RWPE2 (cell line): ENCODE measurements around the gene LHFPL2.

ENCODE experiments used
- ATAC-seq: fragments of 200-7000 bp; cut with Tn5 transposase; 3 replicates; pipeline ENCODE4 v1.9.1; 2021; ENCODE audit warnings: low read depth
- DNase-seq: peaks from one replicate; pipeline ENCODE4 v3.0.0-alpha.2; 2020; ENCODE audit warnings: low spot score
- H3K27ac ChIP-seq: fragments of 450-650 bp; 2 replicates; pipeline ENCODE4 v1.5.1; 2017; ENCODE audit warnings: mild to moderate bottlenecking; ENCODE audit not compliant: poor library complexity, severe bottlenecking
- H3K27me3 ChIP-seq: fragments of 250-450 bp; sonication (Bioruptor Pico); 2 replicates; pipeline ENCODE4 v1.5.1; 2021; ENCODE audit warnings: mild to moderate bottlenecking, moderate library complexity; ENCODE audit not compliant: insufficient read depth, poor library complexity, severe bottlenecking
- H3K36me3 ChIP-seq: fragments of 250-450 bp; sonication (Bioruptor Pico); 2 replicates; pipeline ENCODE4 v1.5.1; 2020; ENCODE audit warnings: low read depth, mild to moderate bottlenecking, moderate library complexity
- H3K4me1 ChIP-seq: fragments of 250-450 bp; sonication (Bioruptor Pico); 2 replicates; pipeline ENCODE4 v1.5.1; 2021; ENCODE audit warnings: mild to moderate bottlenecking, moderate library complexity; ENCODE audit not compliant: insufficient read depth, poor library complexity, severe bottlenecking
- H3K4me3 ChIP-seq: fragments of 250-450 bp; sonication (Bioruptor Pico); 2 replicates; pipeline ENCODE4 v1.5.1; 2021; ENCODE audit warnings: mild to moderate bottlenecking, moderate library complexity; ENCODE audit not compliant: severe bottlenecking
- H3K9me3 ChIP-seq: fragments of 250-450 bp; sonication (Bioruptor Pico); 2 replicates; pipeline ENCODE4 v1.5.1; 2021; ENCODE audit warnings: mild to moderate bottlenecking, moderate library complexity; ENCODE audit not compliant: severe bottlenecking
- CTCF ChIP-seq: fragments of 450-650 bp; IDR thresholded peaks from one replicate; pipeline ENCODE4 v1.5.1; 2017; ENCODE audit warnings: mild to moderate bottlenecking, moderate library complexity; ENCODE audit not compliant: poor library complexity, severe bottlenecking

Gene LHFPL2

GRCh38 chr5:78509884-78510769, 138.4 kb downstream of the LHFPL2 start:
- peak; percentile 10 for TF ChIP-seq CTCF
- Histone ChIP-seq H3K4me1 (peaks cover 17% of the 10 kb centered on the region), H3K36me3 (peaks cover 8% of the 10 kb centered on the region; the same call in 1 of the 2 replicates), H3K27me3 (no peaks in the 10 kb centered on the region), H3K4me3 (no peak overlapping the region), H3K9me3 (no peaks in the 10 kb centered on the region), H3K27ac (no peak overlapping the region)
- ATAC-seq (peak; percentile 11; the same call in 1 of the 3 replicates), DNase-seq (no peak)

GRCh38 chr5:78509145-78509865, 139.3 kb downstream of the LHFPL2 start:
- ATAC-seq = no peak
- no peak for DNase-seq
- Histone ChIP-seq H3K27me3 (no peaks in the 10 kb centered on the region), H3K36me3 (peaks cover 8% of the 10 kb centered on the region; the same call in 1 of the 2 replicates), H3K4me3 (no peak overlapping the region), H3K9me3 (no peaks in the 10 kb centered on the region), H3K27ac (no peak overlapping the region), H3K4me1 (peaks cover 17% of the 10 kb centered on the region)
- TF ChIP-seq CTCF = no peak

GRCh38 chr5:78508186-78508765, 140.3 kb downstream of the LHFPL2 start:
- H3K27me3 ChIP-seq = no peaks in the 10 kb centered on the region
- no peak for DNase-seq
- peaks cover 3% of the 10 kb centered on the region; the same call in 1 of the 2 replicates for H3K36me3 ChIP-seq
- peaks cover 16% of the 10 kb centered on the region for H3K4me1 ChIP-seq
- H3K4me3 ChIP-seq = no peak overlapping the region
- no peak overlapping the region for H3K27ac ChIP-seq
- ATAC-seq = no peak
- TF ChIP-seq CTCF = no peak
- no peaks in the 10 kb centered on the region for H3K9me3 ChIP-seq

- DNase-seq = no peak
- ATAC-seq = no peak
- no peak overlapping the region for H3K4me3 ChIP-seq
- H3K36me3 ChIP-seq = peaks cover 3% of the 10 kb centered on the region; the same call in 1 of the 2 replicates
- TF ChIP-seq CTCF = no peak
- H3K27me3 ChIP-seq = no peaks in the 10 kb centered on the region
- H3K4me1 ChIP-seq = peaks cover 19% of the 10 kb centered on the region
- H3K27ac ChIP-seq = no peak overlapping the region
- H3K9me3 ChIP-seq = no peaks in the 10 kb centered on the region
Observed at GRCh38 chr5:78507531-78507930, 141.0 kb downstream of the LHFPL2 start.
